PC-3 (cell line): ENCODE results near the gene IL1F10. TPM values are rescaled to one million over a fixed set of nuclear protein-coding genes. Genes with fewer than 3 reads are reported as not detected.

Experiments
- ATAC-seq: fragments of 200-7000 bp; cut with Tn5 transposase; 2 replicates; pipeline ENCODE4 v1.9.1; 2020; ENCODE audit warnings: mild to moderate bottlenecking, moderate library complexity
- BruUV-seq: library from RNA; stranded (reverse); fragments of 400-500 nt; replicated peaks from 2 replicates; lab custom pipeline; 2021; lab: Mats Ljungman, UMichigan
- CTCF ChIA-PET: fragments of 300-600 bp; sonication (Branson Sonifier 250); formaldehyde crosslinking; loops from one replicate; lab custom pipeline; 2022; ENCODE audit warnings: antibody characterized with exemption; lab: Charles Lee
- POLR2A ChIA-PET: fragments of 300-600 bp; sonication (Branson Sonifier 250); formaldehyde crosslinking; loops from one replicate; lab custom pipeline; 2022; ENCODE audit warnings: antibody characterized with exemption; ENCODE audit not compliant: unreplicated experiment; lab: Charles Lee
- DNase-seq: peaks from one replicate; pipeline ENCODE4 v3.0.0-alpha.2; 2015
- H2AFZ ChIP-seq: fragments of 300-600 bp; sonication (generic); 2 replicates; pipeline ENCODE4 v1.6.0; 2016; ENCODE audit warnings: antibody characterized with exemption, low read length
- H3F3A ChIP-seq: fragments of 300-600 bp; sonication (generic); one replicate; pipeline ENCODE4 v1.6.0; 2017; ENCODE audit warnings: antibody characterized with exemption, low read length, control low read depth, mild to moderate bottlenecking; ENCODE audit not compliant: unreplicated experiment
- H3K27ac ChIP-seq: fragments of 300-600 bp; sonication (generic); 2 replicates; pipeline ENCODE4 v1.5.1; 2016; ENCODE audit warnings: mild to moderate bottlenecking, low read length
- H3K27me3 ChIP-seq: fragments of 300-600 bp; sonication (generic); 2 replicates; pipeline ENCODE4 v1.6.1; 2016; ENCODE audit warnings: low read length, mixed read lengths
- H3K36me3 ChIP-seq: fragments of 300-600 bp; sonication (generic); 2 replicates; pipeline ENCODE4 v1.6.1; 2016; ENCODE audit warnings: low read depth, mixed run types, low read length, mixed read lengths
- H3K4me1 ChIP-seq: fragments of 300-600 bp; sonication (generic); 2 replicates; pipeline ENCODE4 v1.5.1; 2016; ENCODE audit warnings: low read length; ENCODE audit not compliant: insufficient read depth
- H3K4me2 ChIP-seq: fragments of 300-600 bp; sonication (generic); 2 replicates; pipeline ENCODE4 v1.6.0; 2016; ENCODE audit warnings: low read length
- H3K4me3 ChIP-seq: fragments of 300-600 bp; sonication (generic); 2 replicates; pipeline ENCODE4 v1.5.1; 2016; ENCODE audit warnings: mild to moderate bottlenecking, low read length, mixed read lengths
- H3K79me2 ChIP-seq: fragments of 300-600 bp; sonication (generic); 2 replicates; pipeline ENCODE4 v1.6.1; 2017; ENCODE audit warnings: low read length, mixed read lengths
- H3K9ac ChIP-seq: fragments of 300-600 bp; sonication (generic); 2 replicates; pipeline ENCODE4 v1.6.0; 2016; ENCODE audit warnings: mild to moderate bottlenecking, low read length
- H3K9me2 ChIP-seq: fragments of 300-600 bp; sonication (generic); replicated peaks from 2 replicates; pipeline ENCODE4 v1.6.1; 2016; ENCODE audit warnings: mixed run types, low read length, mixed read lengths
- H3K9me3 ChIP-seq: fragments of 300-600 bp; sonication (generic); 2 replicates; pipeline ENCODE4 v1.6.1; 2016; ENCODE audit warnings: low read length, mixed read lengths
- H4K20me1 ChIP-seq: fragments of 300-600 bp; sonication (generic); 2 replicates; pipeline ENCODE4 v1.6.1; 2016; ENCODE audit warnings: low read length, mixed read lengths
- CTCF ChIP-seq: fragments of 300-600 bp; sonication (generic); conservative IDR thresholded peaks from 2 replicates; pipeline ENCODE4 v1.5.1; 2017; ENCODE audit warnings: antibody characterized with exemption, low read depth, mild to moderate bottlenecking, low read length
- EZH2 ChIP-seq: fragments of 300-600 bp; sonication (generic); IDR thresholded peaks from one replicate; pipeline ENCODE4 v1.6.1; 2017; ENCODE audit warnings: antibody characterized with exemption, mild to moderate bottlenecking, low read length; ENCODE audit not compliant: unreplicated experiment
- EZH2phosphoT487 ChIP-seq: fragments of 300-600 bp; sonication (generic); IDR thresholded peaks from 2 replicates; pipeline ENCODE4 v1.6.1; 2018; ENCODE audit warnings: mild to moderate bottlenecking, antibody characterized with exemption, low read length, borderline replicate concordance
- intact Hi-C: fragments of 100-400 bp; cut with micrococcal nuclease; formaldehyde crosslinking; loops from 2 replicates; pipeline ENCODE4 v1.9.0; 2023
- total RNA-seq: library from RNA; depleted of rRNA; stranded (reverse); fragments of >200 nt; gene quantifications from 2 replicates; pipeline ENCODE4 v1.2.3, GENCODE V29; 2014

The IL1F10 gene
- total RNA-seq, 1 experiment from 2014 or later = not detected

- Histone ChIP-seq H3K9me2 (no peaks in the 10 kb centered on the region), H3K4me1 (no peaks in the 10 kb centered on the region), H3K4me2 (no peak overlapping the region), H3K4me3 (no peak overlapping the region), H3K27me3 (peaks cover 39% of the 10 kb centered on the region; the same call in 1 of the 2 replicates), H2AFZ (no peak overlapping the region), H3K27ac (no peak overlapping the region), H3K36me3 (no peaks in the 10 kb centered on the region), H3F3A (no peaks in the 10 kb centered on the region), H3K9me3 (no peaks in the 10 kb centered on the region), H3K79me2 (no peaks in the 10 kb centered on the region), H4K20me1 (no peaks in the 10 kb centered on the region), H3K9ac (no peak overlapping the region)
- ChIA-PET POLR2A (no interaction called here), CTCF (no interaction called here)
- no peak for DNase-seq
- BruUV-seq = no TSS peak
- intact Hi-C loops = no loop called here
- no peak for ATAC-seq
- TF ChIP-seq EZH2phosphoT487 (no peak), EZH2 (no peak)
Measured at GRCh38 chr2:113024764-113025163, 43.0 kb upstream of the IL1F10 start.

- H3K36me3 ChIP-seq = no peaks in the 10 kb centered on the region
- TF ChIP-seq CTCF (no peak), EZH2 (no peak), EZH2phosphoT487 (no peak)
- peaks cover 39% of the 10 kb centered on the region; the same call in 1 of the 2 replicates for H3K27me3 ChIP-seq
- intact Hi-C loops = no loop called here
- ATAC-seq (no peak), DNase-seq (no peak)
- no peak overlapping the region for H3K4me2 ChIP-seq
- ChIA-PET POLR2A (no interaction called here), CTCF (no interaction called here)
- no peaks in the 10 kb centered on the region for H3K9me2 ChIP-seq
- H3F3A ChIP-seq = no peaks in the 10 kb centered on the region
- no peak overlapping the region for H3K9ac ChIP-seq
- no peak overlapping the region for H3K4me3 ChIP-seq
- no peaks in the 10 kb centered on the region for H3K4me1 ChIP-seq
- H4K20me1 ChIP-seq = no peaks in the 10 kb centered on the region
- H2AFZ ChIP-seq = no peak overlapping the region
- no peak overlapping the region for H3K27ac ChIP-seq
- no peaks in the 10 kb centered on the region for H3K9me3 ChIP-seq
- H3K79me2 ChIP-seq = no peaks in the 10 kb centered on the region
- BruUV-seq = no TSS peak
Measured at GRCh38 chr2:113025737-113026136, 42.0 kb upstream of the IL1F10 start.

- H3K79me2 ChIP-seq = no peaks in the 10 kb centered on the region
- POLR2A ChIA-PET = no interaction called here
- H3K27ac ChIP-seq = no peak overlapping the region
- intact Hi-C loops = no loop called here
- no peaks in the 10 kb centered on the region for H3K9me2 ChIP-seq
- no peak overlapping the region for H3K4me2 ChIP-seq
- no peaks in the 10 kb centered on the region for H3K9me3 ChIP-seq
- H3K4me3 ChIP-seq = no peak overlapping the region
- no peak overlapping the region for H3K9ac ChIP-seq
- DNase-seq (no peak), ATAC-seq (no peak)
- peaks cover 39% of the 10 kb centered on the region; the same call in 1 of the 2 replicates for H3K27me3 ChIP-seq
- BruUV-seq = no TSS peak
- CTCF ChIA-PET = no interaction called here
- H3K36me3 ChIP-seq = no peaks in the 10 kb centered on the region
- H2AFZ ChIP-seq = no peak overlapping the region
- no peaks in the 10 kb centered on the region for H3K4me1 ChIP-seq
- no peaks in the 10 kb centered on the region for H3F3A ChIP-seq
- TF ChIP-seq CTCF (no peak), EZH2phosphoT487 (no peak), EZH2 (no peak)
- no peaks in the 10 kb centered on the region for H4K20me1 ChIP-seq
Measured at GRCh38 chr2:113027691-113028090, 40.1 kb upstream of the IL1F10 start.
